GM18858 (cell line): Measurements from ENCODE around the gene TDO2.
"Not testable (repeated sequence)": the region's sequence is repeated elsewhere in the genome, so short reads cannot be mapped to it uniquely, and the experiment has no call there.

Source experiments
- ATAC-seq: cut with Tn5 transposase; IDR thresholded peaks from one replicate; pipeline ENCODE4 v1.9.1; 2021; ENCODE audit not compliant: unreplicated experiment

Gene TDO2

DNA sequence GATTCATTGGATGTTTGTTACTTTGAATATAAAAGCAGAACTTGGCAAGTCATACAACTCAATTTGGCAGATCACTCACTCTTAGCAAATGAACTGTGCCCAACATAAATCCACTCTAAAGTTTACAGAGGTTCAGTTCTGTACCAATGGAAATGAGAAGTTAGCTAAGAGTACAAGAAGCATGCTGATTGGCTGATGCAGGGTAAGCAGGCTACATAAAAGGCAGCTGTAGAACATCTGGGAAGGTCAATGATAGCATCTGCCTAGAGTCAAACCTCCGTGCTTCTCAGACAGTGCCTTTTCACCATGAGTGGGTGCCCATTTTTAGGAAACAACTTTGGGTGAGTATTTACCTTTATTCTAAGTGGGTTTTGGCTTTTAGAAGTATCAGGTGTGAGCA lies at the start of gene TDO2:
Gene TDO2, plus strand, starts transcription at position 244 of the 400 bp plus-strand sequence. Its CDS starts 63 bp downstream, at position 307.
- ATAC-seq, result no peak

DNA sequence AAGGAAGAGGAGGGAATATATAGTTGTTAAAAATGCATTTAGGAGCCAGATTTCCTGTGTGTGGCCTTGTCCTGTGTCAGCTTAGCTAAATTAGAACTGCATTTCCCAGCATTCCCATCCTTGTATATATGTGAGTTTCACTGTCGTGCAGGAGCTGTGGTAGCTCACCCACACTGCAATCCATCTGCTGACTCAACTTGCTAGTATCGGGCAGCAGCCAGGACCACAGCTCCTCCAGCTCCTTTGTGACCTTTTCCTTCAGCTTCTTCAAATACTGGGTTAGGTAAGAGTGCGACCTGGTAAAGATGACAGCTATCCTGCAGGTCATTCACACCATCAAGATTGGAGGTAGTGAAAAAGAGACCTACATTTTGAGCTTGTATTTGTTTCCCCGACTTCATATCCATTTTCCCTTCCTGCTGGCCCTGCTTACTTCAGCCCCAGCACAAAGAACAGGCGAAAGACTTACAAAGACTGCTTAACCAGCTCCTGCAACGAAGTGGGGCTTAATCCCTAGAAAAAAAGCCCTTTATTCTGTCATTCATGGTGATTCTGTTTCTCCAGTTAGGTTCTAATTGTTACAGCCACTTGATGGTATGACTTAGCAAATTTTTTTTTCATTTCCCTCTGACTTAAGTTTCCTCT lies 48.8 kb upstream of the TDO2 start:
- no peak for ATAC-seq

DNA sequence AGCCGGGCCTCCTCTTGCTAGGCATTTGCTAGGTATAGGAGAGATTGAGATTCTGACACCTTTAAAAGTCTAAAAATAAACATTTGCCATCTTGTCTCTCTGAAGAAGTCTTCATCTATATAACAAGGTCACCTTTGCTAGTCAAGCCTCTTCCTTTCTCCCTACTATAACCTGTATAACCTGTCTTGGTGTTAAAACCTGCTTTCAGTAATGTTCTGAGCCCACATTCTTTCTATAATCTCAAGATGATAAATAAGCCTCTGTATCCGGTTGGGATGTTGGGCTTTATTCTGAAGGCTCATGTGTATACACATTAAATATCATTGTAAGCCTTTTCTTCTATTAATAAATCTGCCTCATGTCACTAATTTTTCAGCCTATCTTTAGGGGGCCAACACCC lies 47.6 kb upstream of the TDO2 start:
- ATAC-seq, result no peak

DNA sequence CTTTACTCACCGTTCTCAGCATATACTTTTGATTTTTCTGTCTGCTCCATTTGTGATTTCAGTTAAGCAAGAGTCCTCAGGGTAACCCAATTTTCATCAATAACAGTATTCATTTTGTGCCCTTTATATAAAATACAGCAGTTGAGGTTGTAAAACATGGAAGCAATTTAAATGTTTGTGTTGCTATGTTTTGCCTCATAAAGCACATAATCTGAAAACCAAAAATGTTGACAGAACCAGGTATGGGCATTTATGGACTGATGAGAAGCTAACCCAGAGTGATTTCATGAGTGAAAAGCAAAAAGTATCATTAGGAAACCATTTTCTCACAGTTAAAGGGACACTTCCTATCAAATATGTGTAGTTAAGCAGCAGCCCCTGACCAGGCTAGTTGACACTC lies 37.3 kb upstream of the TDO2 start, which contains the start of gene ASIC5:
Gene ASIC5, minus strand, starts transcription at position 101 of the 400 bp plus-strand sequence. Its CDS starts 51 bp downstream, at position 50.
- ATAC-seq, result no peak

DNA sequence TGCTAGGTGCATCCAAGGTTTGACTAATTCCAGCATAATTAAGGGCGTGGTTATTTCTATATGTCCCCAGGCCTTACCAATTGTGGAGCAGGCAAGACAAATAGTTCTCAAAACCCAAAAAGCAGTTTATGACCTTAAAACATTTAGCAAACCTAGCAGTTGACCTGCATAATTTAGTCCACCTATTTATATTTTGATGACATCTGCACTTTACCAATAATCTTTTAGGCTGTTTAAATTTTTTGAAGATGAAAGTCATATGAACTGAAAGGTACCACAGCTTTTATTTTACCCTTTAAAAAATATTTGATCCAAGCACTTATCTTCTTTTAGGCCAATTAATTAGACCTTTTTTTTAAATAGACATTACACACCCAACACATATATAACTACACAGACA lies 27.6 kb upstream of the TDO2 start:
- ATAC-seq, result no peak

DNA sequence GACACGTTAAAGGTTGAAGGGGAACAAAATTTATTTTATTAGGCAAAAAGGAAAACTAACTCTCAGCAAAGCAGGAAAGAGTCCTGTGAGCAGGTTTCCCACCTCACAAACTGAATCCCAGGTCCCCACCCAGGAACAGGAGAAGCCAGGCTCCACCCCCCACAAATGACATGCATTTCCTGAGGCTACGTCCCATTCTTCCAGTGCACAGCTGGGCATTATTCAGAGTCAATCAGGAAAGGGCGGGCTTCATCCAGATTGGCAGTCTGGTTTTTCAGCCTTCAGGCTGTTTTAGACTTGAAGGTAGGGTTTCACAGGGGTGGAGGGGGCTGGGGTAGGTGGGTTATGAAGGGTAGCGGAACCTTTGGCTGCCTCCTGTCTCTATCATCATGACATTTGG lies 25.5 kb upstream of the TDO2 start:
- no peak for ATAC-seq

DNA sequence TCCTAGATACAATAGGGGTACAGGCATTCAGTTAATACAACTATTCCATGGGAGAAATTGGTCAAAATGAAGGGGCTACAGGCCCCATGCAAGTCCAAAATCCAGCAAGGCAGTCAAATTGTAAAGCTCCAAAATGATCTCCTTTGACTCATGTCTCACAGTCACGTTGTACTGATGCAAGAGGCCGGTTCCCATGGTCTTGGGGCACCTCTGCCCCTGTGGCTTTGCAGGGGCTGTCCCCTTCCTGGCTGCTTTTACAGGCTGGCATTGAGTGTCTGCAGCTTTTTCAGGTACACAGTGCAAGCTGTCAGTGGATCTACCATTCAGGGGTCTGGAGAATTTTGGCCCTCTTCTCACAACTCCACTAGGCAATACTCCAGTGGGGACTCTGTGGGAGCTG lies 24.9 kb upstream of the TDO2 start:
- no peak for ATAC-seq

DNA sequence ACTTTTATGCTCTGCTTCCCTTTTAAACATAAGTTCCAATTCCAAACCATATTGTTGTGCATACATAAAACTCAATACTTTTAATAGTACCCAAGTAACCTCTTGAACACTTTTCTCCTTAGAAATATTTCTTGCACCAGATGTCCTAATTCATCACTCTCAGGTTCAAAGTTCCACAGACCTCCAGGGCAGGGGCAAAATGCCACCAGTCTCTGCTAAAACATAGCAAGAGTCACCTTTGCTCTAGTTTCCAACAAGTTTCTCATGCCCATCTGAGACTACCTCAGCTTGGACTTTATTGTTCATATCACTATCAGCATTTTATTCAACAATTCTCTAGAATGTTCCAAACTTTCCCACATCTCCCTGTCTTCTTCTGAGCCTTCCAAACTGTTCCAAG lies 23.7 kb upstream of the TDO2 start:
- no peak for ATAC-seq

DNA sequence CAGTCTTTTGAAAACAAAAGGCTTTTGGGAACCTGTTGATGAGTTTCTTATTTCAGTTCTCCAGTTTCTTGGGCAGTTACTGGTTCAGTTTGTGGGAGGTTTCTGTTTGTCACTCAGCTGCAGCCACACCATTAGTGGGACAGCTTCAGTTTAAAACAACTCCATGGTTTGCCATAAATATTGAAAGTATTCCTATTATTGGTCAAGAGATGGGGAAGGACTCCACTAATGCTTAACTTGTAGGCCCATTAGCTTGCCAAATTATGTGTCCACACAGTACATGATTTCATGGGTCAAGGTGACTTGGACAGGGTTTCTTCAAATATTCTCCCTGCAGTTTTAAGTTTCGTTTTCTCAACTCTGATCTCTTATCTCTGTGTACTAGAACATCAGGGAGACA lies 21.9 kb upstream of the TDO2 start:
- no peak for ATAC-seq

DNA sequence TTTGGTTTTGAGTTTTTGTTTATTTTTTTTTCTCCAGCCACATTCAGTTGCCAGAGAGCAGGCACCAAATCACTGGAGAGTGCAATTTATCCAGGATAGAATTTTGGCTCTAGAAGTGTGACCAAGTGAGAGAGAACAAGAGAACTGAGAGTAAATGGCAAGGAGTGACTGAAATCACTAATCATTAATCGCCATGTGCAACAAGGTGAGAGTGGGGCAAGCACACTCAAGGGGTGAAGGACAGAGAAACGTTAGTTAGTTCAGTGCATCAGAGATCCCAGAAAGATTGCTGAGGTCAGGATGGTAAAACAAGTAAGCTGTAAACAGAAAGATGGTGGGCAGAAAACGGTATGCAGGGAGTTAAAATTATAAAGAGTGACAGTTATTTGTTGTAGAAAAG lies 19.6 kb upstream of the TDO2 start:
- no peak for ATAC-seq

DNA sequence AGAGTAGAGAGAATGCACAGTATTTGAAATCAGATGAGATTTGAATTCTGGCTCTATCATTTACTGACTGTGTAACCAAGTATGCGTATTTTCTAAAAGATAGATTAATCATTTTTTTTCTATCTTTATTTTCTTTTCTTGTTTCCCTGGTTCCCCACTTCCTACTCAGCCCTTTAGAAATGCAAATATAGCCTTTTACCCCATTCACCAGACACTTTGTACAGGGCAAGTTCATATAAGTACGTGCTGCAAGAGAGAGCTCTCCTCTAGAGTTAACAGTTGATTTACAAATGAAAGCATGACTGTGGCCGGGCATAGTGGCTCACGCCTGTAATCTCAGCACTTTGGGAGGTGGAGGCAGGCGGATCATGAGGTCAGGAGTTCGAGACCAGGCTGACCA lies 17.8 kb upstream of the TDO2 start:
- ATAC-seq, result no peak

DNA sequence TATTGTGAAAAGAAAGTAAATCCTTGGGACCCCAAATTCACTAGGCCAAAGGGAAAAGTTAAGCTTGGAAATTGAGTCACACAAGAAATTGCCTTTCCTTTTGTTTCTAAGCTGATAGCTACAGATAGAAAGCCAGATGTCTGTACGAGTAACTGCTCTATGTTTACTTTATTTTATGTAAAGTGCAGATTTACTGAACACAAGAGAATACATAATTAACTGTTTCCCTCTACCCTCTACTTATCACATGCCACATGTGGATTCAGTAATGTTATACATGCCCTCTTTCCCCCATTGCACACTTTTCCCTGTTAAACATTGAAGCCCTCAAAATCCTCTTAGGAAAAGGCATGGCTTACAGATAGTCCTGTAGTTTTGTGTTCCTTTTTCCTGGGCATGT lies 16.5 kb upstream of the TDO2 start:
- no peak for ATAC-seq

DNA sequence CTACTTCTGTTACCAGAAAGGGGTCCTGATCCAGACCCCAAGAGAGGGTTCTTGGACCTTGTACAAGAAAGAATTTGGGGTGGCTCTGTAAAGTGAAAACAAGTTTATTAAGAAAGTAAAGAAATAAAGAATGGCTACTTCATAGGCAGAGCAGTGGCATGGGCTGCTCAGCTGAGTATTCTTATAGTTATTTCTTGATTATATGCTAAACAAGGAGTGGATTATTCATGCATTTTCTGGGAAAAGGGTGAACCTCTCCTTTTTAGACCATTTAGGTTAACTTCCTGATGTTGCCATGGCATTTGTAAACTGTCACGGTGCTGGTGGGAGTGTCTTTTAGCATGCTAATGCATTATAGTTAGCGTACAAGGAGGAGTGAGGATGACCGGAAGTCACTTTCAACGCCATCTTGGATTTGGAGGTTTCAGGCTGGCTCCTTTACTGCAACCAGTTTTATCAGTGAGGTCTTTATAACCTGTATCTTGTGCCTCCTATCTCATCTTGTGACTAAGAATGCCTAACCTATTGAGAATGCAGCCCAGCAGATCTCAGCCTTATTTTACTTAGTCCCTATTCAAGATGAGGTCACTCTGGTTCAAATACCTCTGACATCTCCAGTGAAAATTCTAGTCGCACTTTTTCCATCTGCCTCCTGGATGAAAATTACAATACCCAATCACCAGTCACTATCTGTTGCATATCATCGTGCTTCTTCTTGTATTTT lies 15.5 kb upstream of the TDO2 start:
- ATAC-seq, result no peak

DNA sequence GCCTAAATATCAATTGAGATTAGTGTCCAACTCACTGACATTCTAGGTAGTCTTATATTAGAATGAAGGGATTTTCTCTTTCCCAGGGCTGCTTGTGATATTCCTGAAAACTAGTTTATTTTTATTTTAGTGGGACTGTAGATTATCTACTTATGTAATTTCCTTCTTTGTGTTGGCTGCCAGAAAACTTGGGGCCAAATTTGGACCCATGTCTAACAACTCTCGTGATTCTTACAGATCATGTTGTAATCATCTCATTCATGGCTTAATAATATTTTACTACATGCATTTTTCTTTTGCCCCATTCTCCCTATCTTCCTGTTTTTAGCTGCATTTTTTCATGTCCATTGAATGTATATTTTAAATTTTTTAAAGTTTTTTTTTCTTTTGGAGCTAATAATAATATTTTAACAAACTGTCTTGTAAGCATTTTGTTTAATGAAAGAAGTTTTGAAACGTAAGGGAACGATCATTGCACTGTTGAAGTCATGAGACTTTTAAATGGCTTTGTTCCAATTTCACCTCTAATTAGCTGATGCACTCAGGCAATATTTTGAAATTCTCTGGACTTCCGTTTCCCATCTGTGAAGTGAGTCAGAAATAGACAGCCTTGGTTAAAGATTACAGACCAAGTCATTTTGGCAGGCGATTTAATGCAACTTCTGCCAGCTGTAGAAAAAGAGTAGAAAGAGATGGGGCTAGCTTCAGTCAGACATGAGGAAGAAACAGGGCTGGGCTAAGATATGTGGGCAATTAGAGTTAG lies 14.3 kb upstream of the TDO2 start:
- peak; percentile 86 for ATAC-seq

DNA sequence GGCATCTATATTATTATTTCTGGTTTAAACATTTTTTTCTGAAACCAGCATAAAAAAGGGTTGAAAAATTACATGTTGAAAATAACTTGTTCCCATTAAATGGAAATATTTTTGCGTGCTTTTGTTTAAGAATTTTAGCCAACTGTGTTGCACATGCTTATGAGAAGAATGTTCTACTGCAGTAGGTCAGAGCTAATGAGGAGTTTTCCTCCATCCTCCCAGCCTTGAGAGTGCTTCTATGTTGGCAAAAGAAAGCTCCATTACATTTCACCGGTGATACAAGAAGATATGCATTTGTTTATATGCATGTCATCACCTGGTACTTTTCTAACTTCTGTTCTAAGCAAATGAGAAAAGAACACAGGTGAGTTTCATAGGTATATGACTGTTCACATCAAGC lies 13.6 kb upstream of the TDO2 start:
- ATAC-seq, result no peak

DNA sequence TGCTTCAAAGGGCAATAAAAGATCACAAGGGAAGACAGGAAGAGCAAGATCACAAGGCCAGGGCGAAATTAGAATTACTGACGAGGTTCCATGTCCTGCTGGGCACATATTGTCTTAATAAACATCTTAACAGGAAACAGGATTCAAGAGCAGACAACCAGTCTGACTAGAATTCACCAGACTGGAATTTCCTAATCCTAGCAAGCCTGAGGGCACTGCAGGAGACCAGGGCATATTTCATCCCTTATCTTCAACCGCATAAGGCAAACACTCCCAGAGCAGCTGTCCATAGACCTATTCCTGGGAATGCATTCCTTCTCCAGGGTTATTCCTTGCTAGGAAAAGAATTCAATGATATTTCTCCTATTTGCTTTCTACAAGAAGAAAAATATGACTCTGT lies 12.4 kb upstream of the TDO2 start:
- ATAC-seq, result no peak

DNA sequence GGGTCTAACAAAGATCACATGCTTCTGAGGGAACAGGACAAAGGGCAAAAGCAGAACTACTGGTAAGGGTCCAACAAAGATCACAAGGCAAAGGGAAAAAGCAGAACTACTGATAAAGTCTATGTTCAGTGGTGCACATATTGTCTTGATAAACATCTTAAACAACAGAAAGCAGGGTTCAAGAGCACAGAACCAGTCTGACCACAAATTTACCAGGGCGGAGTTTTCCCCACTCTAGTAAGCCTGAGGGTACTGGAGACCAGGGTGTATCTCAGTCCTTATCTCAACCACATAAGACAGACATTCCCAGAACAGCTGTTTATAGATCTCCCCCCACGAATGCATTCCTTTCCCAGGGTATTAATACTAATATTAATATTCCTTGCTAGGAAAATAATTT lies 5.1 kb upstream of the TDO2 start:
- ATAC-seq, result not testable (repeated sequence)

DNA sequence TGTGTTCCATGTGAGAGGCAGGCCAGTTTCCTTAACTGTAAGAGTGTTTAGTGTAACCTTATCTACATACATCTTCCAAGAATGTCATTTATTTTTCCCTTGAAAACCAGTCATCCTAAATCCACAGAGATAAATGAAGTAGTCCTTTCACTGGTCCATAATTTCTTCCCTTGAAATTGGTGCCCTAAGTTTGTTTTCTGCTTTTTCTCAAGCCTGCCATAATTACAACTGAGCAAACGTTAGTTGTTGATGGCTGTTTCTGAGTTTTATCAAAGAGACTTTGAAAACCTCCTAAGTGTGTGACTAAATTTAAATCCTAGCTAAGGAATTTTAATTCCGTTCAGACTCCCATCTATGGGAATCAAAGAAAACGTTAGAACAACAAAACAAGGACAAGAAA lies 3.6 kb upstream of the TDO2 start:
- no peak for ATAC-seq

DNA sequence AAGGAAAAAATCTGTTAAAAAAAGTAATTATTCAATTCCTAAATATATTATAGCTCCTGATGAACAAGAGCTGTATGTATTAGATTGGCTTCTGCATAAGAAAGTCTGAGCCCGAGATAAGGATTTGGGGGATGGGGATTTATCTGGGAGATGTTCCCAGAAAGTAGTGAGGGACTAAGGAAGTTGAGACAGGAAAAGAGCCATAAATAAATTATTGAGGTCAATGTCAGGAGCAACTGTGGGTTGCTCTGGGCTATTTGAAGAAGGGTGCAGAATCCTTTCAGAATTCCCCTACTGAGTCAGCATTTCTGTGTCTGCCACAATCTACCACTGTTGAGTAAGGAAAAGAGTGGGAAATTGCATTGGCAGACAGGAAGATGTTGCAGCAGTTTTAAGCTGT lies 3.1 kb upstream of the TDO2 start:
- no peak for ATAC-seq

DNA sequence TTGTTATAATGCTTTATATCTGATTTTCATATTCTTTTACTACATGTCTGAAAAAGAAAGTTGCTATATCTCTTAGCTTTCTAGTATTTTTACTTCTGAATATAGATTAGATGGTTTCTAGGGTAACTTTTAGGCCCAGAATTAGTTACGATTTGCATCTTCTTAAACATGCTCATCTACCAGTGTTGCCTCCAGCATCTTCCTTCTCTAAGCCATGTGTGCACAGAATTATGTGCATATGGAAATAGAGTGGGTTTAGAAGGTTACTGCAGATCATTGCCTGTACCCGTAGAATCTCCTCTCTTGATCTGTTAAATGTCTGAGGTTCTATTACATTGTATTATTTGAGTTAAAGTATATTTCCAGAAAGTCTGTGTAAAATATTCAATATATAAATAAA lies 2.5 kb upstream of the TDO2 start:
- no peak for ATAC-seq

DNA sequence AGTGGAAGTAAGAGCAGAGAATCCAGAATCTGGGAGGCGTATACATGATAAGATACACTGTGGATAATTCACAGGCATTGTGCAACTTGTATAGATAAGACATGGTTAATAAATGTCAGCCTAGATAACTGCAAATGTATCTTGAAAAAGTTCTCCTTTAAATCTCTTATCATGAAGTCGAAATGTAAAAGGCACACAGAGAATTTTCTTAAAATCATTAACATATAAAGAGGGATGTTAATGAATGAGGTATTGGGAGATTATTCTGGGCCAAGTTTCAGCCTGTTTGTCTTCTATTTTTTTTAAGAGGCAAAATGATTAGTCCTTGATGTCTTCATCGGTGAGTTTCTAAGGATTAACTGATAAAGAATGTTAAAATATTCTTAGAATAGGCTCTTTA lies 835 bp downstream of the TDO2 start:
- ATAC-seq, result no peak
